ENCODE data around the gene NUP98.
"Not testable (repeated sequence)": the region's sequence is repeated elsewhere in the genome, so short reads cannot be mapped to it uniquely, and the experiment has no call there.

The NUP98 gene

GRCh38 chr11:3826721-3827120 is 29.4 kb upstream of the NUP98 start:
- no peak for DNase-seq (ENCODE audit: low read depth in 2 of 2)

- DNase-seq (ENCODE audit: low read depth in 2 of 2), result no peak
These were observed 28.3 kb upstream of the NUP98 start for GRCh38 chr11:3825473-3826154.

GRCh38 chr11:3824714-3825472 is 27.5 kb upstream of the NUP98 start:
- peak; percentile 62 to 64 for DNase-seq (ENCODE audit: low read depth in 2 of 2)

GRCh38 chr11:3823762-3824506 is 26.6 kb upstream of the NUP98 start:
- no peak for DNase-seq (ENCODE audit: low read depth in 2 of 2)

GRCh38 chr11:3823303-3823702 is 25.9 kb upstream of the NUP98 start:
- no peak for DNase-seq (ENCODE audit: low read depth in 2 of 2)

GRCh38 chr11:3822312-3822711 is 25.0 kb upstream of the NUP98 start:
- no peak for DNase-seq (ENCODE audit: low read depth in 2 of 2)

- no peak for DNase-seq (ENCODE audit: low read depth in 2 of 2)
These were observed 23.6 kb upstream of the NUP98 start for GRCh38 chr11:3820971-3821370.

GRCh38 chr11:3817181-3817800 is 19.9 kb upstream of the NUP98 start:
- DNase-seq (ENCODE audit: low read depth in 2 of 2), result no peak

- no peak for DNase-seq (ENCODE audit: low read depth in 2 of 2)
These were observed 19.3 kb upstream of the NUP98 start for GRCh38 chr11:3816673-3817072.

GRCh38 chr11:3815845-3816244 is 18.5 kb upstream of the NUP98 start:
- DNase-seq (ENCODE audit: low read depth in 2 of 2), result no peak

- DNase-seq (ENCODE audit: low read depth in 2 of 2), result not testable (repeated sequence)
These were observed 17.5 kb upstream of the NUP98 start for GRCh38 chr11:3814832-3815231.

- no peak for DNase-seq (ENCODE audit: low read depth in 2 of 2)
These were observed 13.6 kb upstream of the NUP98 start for GRCh38 chr11:3810951-3811350.

- DNase-seq (ENCODE audit: low read depth in 2 of 2), result no peak
These were observed 13.1 kb upstream of the NUP98 start for GRCh38 chr11:3810446-3810845.

GRCh38 chr11:3809624-3809928 is 12.2 kb upstream of the NUP98 start:
- DNase-seq (ENCODE audit: low read depth in 2 of 2), result no peak

- no peak for DNase-seq (ENCODE audit: low read depth in 2 of 2)
These were observed 11.7 kb upstream of the NUP98 start for GRCh38 chr11:3808861-3809623.

- DNase-seq (ENCODE audit: low read depth in 2 of 2), result peak in 1 of 2 donors; percentile 24
These were observed 10.8 kb upstream of the NUP98 start, which contains the start of gene PGAP2 for GRCh38 chr11:3807909-3808860. Gene PGAP2, plus strand, starts transcription at chr11:3808560. Its CDS starts 2,700 bp downstream, at chr11:3811260.

- no peak for DNase-seq (ENCODE audit: low read depth in 2 of 2)
These were observed 6.6 kb upstream of the NUP98 start for GRCh38 chr11:3803726-3804495.

GRCh38 chr11:3802011-3802790 is 4.8 kb upstream of the NUP98 start:
- DNase-seq (ENCODE audit: low read depth in 2 of 2), result no peak

GRCh38 chr11:3799873-3800272 is 2.5 kb upstream of the NUP98 start:
- no peak for DNase-seq (ENCODE audit: low read depth in 2 of 2)
